Activated CD4-positive, alpha-beta T cell treated with anti-CD3 and anti-CD28 coated beads, Interleukin-2, amount 50 U/mL, for 4 hours (primary cell): ENCODE data around the gene TIGD3.
A peak's percentile ranks its signal among the peaks of the same experiment; 100 is the strongest.

Experiments used
- DNase-seq, 2 experiments: peaks; one replicate each; pipeline ENCODE4 v3.0.0-alpha.2; 2020

TIGD3 gene

DNA sequence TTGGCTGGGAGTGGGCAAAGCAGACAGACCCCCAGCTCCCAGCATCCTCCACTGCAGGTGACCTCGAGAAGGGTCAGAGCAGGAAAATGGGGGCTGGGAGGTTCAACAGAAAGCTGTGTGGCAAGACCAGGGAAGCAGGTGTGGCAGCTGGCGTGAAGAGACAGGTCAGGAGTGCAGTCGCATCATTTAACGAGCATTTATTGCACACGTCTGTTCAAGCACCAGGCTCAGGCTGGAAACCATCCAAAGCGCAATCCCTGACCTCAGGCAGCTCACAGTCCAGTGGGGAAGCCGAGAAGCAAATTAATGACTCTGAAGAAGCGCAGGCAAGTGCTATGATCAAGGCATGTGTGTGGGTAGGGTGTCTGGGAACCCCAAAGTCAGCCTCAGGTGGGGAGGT, 20.5 kb downstream of the TIGD3 start:
- DNase-seq, result no peak

DNA sequence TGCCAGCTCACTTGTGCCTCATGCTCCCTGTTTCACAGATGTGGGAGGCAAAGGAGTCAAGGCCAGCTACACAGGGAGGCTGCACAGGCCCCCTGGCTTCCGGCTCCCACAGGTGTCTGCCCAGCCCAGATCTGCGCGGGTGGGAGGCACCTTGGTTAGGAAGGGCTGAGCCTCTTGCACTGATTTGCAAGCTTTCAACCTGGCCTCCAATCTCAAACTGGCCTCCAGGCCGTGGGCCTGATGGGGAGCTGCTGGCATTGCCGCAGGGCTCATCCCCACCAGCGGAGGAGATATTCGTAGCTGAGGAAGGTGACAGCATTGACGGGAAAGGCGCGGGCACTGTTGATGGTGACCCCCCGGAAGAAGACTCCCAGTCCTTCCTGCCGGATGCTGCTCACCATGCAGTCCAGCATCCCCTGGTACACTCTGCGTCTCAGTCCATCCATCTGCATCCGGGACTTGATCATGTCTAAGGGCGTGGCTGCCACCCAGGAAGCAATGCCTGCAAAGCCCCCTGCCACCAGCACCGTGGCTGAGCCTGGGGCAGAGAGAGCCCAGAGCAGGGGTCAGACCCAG, 21.7 kb downstream of the TIGD3 start:
- DNase-seq, result no peak

DNA sequence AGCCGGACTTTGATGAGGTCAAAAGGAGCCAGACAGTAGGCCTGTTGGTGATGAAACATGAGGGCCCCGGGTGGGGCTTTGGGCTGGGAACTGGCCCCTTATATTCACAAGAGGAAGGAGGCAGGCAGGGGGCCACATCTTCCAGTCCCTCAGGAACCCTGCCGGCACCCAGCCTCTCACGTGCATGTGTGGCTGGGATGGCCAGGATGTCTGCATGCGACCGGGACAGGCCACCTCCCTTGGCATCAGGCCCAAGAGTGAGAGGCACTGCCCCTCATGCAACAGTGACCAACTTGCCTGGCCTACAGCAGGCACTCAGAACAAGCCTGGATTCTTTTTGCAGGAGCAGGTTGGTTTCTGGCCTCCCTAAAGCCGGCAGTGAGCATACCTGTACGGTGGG, 22.5 kb downstream of the TIGD3 start:
- DNase-seq, result no peak

DNA sequence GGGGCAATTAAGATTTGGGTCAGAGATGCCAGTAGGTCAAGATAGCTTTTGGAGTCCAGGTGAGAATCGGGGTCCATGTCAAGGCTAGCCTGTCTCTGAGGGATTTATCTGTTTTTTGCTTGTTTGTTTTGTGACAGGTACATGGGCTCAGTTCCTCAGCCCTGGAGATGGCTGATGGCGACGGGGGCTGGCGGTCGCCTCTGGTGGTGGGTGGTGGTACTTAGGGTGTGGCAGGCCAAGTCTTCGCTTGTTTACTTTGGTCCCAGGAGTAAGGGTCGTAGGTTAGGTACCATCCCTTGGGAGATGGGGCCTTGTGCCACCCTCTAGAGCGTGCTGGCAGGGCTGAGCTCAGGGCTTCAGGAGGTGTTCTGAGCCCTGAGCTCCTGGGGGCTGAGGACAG, 23.2 kb downstream of the TIGD3 start:
- DNase-seq, result no peak

DNA sequence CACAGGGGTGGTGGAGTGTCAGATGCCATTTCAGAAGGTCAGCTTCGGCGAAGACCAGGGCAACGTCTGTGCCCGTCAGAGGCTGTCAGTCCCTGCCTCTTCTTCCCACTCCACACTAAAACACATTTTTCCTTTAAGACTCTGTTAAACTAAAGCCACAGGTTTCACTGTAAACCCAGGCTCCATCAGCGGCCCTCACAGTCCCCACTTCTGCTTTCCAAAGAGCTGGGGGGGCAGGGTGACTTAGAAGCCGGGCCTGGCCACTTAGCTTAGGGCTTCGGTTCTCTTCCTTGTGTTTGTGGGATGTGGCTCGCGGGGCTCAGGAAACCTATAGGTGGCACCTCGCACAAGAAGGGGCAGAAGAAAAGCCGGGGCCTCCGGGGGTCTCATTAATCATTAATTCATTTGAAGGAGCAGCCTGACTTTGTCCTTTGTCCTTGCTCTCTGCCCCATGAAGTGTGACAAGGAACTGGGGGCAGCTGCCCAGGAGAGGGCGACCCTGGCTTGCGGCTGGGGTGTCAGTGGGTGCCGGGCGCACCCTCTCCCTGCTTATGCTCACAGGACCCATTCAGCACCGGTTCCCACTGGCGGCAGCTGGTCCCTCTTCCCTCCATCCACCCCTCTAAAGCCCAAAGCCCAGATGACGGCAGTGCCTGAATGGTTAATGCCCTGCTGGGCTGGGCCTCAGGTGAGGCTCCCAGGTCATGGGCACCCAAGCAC, 23.8 kb downstream of the TIGD3 start:
- no peak for DNase-seq

DNA sequence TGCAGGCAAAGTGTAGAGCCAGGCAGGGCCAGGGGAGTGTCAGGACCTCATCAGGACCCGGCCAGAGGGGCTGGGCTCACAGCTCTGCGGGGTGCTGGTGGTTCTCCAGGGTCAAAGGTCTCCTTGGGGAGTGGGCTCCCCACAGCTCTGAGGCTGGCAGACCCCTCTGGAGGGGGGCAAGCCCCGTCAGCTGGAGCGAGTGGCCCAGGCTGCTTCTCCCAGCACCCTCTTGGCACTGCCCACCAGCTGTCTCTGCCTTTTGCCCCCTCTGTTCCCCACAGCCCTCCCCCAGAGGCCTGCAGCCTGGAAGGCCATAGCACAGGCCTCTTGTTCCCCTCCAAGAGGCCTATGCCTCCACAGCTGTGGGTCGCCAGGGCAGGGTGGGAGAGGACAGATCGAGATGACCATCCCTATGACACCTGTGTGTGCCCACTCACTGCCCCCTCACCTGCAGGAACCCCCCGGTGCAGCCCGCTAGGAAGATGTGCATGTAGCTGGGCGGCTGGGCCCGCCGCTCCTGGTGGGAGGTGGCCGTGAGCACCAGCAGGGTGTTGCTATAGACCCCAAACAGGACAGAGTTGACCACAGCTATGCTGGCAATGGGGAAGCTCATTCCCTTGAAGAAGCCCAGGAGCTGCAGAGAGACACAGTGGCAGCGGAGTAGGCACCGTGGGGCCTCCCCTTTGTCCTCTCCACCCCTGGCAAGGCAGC, 24.5 kb downstream of the TIGD3 start:
- DNase-seq, result no peak

DNA sequence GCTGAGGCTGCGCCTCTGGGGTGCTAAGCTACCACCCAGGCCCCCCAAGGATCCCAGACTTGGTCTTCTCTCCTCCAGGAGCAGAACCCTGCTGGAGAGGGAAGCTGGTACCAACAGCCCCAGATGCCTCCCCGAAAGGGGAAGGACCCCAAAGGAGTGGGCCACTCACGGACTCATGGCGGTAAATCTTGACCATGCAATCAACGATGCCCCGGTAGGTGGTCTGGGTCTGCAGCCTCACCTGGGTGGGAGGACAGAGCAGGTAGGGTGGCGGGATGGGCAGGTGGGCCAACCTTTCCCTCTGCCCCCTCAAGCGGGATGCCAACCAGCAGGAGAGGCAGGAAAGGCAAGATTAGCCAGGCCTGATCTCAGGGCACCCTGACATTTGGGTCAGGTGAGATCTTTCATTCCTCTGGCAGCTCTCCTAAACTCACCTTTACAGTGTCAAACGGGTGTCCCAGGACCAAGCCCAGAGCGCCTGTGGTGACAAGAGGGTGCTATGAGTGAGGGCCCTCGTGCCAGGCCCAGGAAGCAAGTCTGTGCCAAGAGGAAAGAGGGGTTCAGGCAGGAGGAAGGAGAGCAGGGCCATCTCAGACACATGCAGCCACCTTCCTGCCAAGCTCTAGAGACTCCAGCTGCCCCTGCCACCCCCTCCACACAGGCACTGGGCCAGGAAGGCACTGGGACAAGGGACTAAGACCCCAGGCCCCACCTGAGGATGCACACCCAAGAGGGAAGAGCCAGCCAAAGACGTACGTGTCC, 25.3 kb downstream of the TIGD3 start:
- no peak for DNase-seq

DNA sequence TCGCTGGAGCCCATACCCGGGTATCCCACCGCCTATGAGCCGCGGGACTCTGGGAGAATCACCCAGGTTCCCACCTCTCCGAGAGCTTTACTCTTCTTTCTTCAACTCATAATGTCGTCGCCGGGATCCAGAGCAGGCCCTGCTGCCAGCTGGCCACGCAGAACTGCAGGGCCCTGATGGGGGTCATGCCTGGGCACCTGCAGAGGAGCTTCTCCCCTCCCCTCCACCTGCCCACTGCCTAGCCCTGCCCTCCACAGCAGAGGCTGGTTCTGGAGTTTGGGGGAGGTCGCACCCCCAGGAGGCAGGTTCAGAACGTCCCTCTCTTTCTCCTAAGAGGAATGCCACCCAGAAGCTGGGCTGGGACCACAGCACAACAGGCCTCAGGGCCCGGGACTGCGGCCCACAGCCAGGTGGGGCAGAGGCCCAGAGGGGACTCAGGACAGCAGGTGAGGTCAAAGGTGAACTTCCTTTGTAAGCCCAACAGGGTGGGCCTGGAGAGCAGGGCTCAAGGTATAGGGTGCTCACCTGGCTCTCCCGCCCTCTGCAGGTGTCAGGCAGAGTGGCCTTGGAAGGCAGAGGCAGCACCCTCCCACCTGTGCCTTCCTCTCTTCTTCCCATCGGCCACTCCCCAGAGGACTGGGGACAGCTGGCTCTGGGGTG, 26.0 kb downstream of the TIGD3 start:
- no peak for DNase-seq

DNA sequence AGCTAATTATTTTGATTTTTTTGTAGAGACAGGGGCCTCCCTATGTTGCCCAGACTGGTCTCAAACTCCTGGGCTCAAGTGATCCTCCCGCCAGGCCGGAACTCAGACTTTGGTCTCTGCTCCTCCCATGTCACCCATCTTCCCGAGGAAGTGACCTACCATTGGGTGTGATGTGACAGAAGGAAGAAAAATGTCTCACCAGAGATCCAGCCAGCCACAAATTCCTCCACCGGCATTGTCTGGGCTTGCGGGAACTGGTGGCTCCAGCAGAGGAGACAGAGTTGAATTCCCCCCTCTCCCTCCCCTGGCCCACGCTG, 27.1 kb downstream of the TIGD3 start:
- DNase-seq, result no peak

DNA sequence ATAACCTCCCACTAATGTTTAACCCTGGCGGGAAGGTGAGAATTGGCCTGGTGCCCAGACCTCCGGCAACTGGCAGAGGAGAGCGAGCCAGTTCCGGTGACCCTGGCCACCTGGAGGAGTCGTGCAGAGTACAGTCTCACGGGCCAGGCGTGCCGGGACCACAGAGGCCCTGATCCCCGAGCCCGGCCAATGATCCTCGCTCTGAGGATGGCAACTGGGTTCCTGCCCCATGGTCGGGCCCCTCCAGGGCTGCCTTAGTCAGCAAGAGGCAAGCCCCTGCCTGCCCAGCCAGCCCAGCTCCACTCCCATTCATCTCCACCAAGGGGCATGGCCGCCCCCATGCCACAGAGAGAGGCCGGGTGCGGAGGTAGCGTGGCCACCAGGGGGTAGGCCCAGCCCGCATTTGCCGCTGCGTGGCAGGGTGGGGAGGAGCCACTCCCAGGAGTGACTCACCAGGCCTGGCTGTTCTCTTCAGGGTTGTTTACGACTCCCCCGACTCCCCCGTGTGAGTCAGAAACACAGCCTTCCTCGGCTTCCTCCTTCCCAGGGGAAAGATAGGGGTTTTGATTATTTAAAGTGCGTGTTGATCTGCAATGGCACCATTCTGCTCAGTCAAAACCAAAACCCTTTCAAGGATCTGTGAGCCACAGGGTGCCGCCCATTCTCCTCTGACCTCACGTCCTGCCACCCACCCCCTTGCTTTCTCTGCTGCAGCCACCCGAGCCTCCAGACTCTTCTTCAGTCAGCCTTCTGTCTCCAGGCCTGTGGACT, 27.7 kb downstream of the TIGD3 start, which contains the start of gene SLC25A45:
Gene SLC25A45 (minus strand): TSS at position 614 of the 771 bp plus-strand sequence. CDS start 695 bp downstream, outside the sequence.
- peak; percentile 91 to 93 for DNase-seq

DNA sequence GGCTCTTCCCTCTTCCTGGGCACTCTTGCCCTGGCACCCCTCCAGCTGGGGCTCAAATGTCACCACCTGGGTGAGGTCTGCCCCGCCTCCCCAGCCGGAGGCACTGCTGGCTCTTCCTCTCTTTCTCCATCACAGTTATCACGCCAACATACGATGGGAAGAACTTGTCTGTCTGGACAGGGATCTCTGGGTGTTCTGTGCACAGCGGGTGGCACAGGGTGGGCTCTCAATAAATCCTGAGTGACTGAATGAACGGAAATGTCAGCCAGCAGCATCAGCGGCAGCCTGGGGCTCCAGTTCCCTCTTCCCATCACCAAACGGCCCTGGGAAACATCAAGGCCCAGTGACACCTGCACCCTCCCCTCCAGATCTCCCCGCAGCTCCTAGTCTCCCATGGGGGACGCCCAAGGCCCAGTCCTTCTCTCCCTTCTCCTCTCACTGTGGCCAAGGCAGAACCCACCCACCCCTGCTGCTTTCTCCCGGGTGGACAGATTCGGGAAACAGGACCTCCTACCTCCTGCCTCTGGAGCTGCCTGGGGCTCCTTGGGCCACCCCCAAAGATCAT, 28.3 kb downstream of the TIGD3 start:
- DNase-seq, result no peak

DNA sequence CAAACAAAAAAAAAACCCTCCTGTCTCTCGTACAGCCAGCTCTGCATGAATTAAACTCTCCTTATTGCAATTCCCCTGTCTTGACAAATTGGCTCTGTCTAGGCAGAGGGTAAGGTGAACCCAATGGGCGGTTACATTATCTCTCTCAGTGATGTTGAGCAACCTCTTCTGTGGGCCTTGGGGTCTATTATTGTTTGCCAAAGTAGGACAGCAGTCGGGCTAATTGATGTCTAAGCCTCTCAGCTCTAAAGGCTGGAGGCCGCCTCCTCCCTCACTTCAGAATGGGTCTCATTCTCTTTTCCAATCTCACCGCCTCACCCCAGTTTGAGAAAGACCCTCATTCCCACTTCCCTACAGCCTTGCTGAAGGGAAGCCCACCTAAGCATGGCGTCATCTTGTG, 29.2 kb downstream of the TIGD3 start:
- no peak for DNase-seq

DNA sequence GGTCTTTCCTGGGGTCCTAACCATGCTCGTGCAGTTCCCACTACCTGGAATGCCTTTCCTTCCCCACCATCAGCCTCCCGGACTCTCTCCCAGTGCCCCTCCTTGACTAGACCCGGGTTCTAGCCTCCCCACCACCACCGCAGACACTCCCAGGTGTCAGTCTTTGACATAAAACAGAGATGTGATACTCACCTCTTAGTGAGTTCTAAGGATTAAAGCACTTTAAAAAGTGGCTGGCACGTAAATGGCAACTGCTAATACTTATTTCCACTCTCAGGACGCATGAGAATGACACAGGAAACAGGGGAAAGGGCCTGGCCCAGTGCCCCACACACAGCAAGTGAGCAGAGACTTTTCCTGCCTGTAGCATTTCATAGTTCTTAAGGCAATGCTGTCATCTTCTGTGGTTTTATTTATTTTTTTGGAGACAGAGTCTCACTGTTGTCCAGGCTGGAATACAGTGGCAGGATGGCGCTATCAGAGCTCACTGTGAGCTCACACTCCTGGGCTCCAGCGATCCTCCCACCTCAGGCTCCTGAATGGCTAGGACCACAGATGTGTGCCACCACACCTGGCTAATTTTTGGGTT, 29.8 kb downstream of the TIGD3 start:
- no peak for DNase-seq

DNA sequence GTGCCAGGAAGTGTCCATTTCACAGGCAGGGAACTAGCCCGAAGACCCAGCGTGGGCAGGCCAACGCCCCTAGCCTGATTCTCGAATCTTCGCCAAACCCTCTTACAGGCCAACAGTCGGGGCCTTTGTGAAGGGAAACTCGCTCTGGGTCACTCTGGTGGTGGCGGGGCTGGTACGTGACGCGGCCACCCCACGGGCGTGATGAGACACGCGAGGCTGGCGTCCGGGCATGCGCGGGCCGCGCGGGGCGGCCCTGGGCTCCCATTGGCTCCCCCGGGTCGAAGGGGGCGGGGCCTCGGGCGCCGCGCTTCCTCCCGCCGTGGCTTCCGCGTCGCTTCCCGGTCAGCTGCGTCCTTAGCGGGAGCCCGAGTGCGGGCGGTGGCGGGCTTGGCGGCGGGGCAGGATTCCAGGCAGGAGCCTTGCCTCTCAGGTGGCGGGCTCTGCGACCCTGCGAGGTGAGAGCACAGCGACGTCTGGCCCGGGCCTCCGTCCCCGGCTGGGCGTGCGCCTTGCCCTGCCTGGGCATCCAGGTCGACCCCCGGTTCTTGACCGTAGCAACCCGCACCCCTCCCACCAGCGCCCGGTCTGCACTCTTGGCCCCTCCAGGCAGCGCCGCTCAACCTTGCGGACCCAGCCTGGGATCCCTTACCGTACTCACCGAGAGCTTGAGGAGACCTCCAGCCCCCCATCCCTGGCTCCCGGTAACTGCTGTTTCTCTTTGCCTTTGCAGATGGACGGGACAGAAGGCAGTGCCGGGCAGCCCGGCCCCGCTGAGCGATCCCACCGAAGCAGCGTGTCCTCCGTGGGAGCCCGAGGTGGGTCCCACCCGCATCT, 32.0 kb downstream of the TIGD3 start, which contains the start of gene FRMD8:
Gene FRMD8 (plus strand): TSS at position 331 of the 834 bp plus-strand sequence. CDS start 400 bp downstream, at position 731.
- peak; percentile 83 to 88 for DNase-seq

DNA sequence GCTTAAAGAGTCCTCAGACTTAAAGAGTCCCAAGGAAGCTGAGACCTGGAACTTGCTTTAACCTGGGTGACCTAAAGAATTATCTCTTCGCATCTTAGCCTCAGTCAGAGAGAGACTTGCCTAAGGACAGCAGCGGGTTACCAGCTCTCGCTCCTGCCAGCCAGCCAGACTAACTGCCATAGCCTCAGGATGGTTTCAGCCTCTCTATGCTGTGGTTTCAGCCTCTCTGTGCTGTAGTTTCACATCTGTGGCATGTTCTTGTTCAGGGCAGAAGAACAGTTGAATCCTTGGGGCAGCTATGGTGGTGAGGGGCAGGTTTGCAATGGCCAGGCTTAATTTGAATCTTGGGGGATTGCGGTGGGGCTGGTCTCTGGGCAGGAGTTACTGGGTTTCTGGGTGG, 34.2 kb downstream of the TIGD3 start:
- no peak for DNase-seq

DNA sequence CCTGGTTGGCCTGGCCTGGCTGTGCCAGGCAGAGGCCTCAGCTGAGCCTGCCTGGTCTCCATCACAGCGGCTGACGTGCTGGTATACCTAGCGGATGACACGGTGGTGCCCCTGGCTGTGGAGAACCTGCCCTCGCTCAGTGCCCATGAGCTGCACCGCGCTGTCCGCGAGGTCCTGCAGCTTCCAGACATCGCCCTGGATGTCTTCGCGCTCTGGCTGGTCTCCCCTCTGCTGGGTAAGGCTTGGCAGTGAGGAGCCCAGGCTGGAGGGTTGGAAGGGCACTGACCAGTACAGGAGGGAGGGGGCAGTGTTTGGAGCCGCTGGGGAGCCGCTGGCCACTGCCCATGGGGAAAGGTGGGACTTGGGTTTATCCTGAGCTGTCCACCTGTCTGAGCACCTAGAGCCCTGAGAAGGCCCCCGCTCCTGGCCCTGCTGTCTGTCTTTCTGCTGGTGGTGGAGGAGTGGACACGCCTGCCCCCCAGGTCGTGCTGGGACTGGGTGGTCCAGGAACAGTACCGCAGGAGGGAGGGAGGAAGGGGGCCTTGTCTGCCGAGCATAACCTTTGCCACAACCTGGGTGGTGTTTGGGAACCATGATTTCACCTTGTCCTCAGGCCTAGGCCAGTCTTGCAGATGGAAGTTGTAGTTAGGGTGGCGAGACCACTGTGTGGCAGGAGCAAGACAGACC, 34.9 kb downstream of the TIGD3 start:
- DNase-seq, result no peak

DNA sequence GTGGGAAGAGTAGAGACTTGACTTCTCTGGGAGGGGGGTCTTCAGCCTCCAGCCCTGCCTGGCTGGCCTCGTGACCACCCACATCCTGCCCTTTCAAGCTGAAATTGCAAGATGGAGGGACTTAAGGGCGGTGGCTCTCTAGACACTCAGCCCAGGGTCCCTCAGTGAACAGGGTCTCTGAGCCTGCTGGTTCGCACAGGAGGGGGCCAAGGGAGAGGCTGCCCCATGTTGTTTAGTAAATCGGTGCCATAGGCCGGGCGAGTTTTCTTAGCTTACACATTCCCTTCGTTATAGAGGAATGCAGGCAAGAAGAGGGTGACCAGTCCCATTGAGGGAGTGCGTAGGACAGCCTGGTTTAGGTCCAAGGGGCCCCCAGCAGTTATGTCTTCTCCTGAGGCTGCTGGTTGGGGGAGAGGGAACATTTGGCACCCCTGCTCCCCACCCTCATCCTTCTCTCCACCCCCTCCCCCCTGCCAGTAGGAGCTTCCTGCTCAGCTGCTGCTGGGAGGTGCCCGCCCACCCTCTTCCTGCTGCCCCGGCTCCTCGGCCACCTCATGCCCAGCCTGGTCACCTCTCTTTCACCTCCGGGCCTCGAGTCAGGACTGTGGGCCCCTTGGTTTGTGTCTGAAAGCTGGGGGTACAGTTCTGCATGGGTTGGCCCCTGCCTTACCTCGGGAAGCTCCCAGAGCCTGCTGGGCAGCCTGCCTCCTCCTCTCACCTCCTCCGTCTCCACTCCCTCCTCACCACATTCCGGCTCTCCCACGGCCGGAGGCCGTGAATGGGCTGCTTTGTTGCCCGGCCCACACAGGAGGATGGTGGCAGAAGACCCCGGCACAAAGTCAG, 35.8 kb downstream of the TIGD3 start:
- no peak for DNase-seq

DNA sequence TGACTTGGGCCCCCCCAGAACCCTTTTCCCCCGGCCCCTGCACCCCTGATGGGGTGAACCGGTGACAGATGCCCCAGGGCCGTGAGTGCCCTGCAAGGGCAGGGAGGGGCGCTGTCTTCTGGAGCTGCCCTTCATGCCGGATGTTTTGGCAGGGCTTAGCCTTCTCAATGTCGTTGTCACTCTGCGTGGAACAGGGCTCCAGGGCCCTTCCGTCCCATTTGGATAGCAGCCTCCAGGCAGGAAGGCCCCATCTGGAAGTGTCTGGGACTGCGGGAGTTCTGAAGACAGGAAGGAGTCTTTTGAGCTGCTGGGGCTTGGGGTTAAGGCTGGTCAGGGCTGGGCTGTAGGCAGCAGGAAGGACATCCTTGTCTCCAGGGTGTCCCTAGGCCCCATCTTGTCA, 36.4 kb downstream of the TIGD3 start:
- no peak for DNase-seq
